ENCODE results near the gene HSPB6.

- TF ChIP-seq EZH2 (IDR thresholded peaks at IDR 0.05; ENCODE audit: insufficient read depth, poor library complexity, severe bottlenecking) (no peak), EZH2phosphoT487 (IDR thresholded peaks at IDR 0.05; ENCODE audit: insufficient read depth, low read depth) (no peak)
These were observed 10.8 kb downstream of the HSPB6 start for GRCh38 chr19:35746087-35746462.

Data from GM23248 (cell line).